Activated CD4-positive, CD25-positive, alpha-beta regulatory T cell treated with anti-CD3 and anti-CD28 coated beads, Interleukin-2, amount 50 U/mL, for 16 hours (primary cell): ENCODE data around the gene SOX4.
"Not testable (repeated sequence)": the region's sequence is repeated elsewhere in the genome, so short reads cannot be mapped to it uniquely, and the experiment has no call there.

Source experiments
- DNase-seq: peaks from one replicate; pipeline ENCODE4 v3.0.0-alpha.2; 2020; ENCODE audit warnings: low read depth, low spot score

SOX4 gene

GRCh38 chr6:21593412-21593926 is at the start of gene SOX4:
Gene SOX4 (plus strand): TSS chr6:21593751. CDS start chr6:21594535, 784 bp downstream.
- no peak for DNase-seq

- not testable (repeated sequence) for DNase-seq
Measured at GRCh38 chr6:21552286-21552685, 41.3 kb upstream of the SOX4 start.

GRCh38 chr6:21554286-21554685 is 39.3 kb upstream of the SOX4 start:
- no peak for DNase-seq

GRCh38 chr6:21555197-21555596 is 38.4 kb upstream of the SOX4 start:
- no peak for DNase-seq

GRCh38 chr6:21556511-21556910 is 37.0 kb upstream of the SOX4 start:
- no peak for DNase-seq

GRCh38 chr6:21556968-21557721 is 36.4 kb upstream of the SOX4 start:
- no peak for DNase-seq

GRCh38 chr6:21559238-21559637 is 34.3 kb upstream of the SOX4 start:
- no peak for DNase-seq

- DNase-seq: no peak
Measured at GRCh38 chr6:21560249-21560648, 33.3 kb upstream of the SOX4 start.

GRCh38 chr6:21565431-21565830 is 28.1 kb upstream of the SOX4 start:
- DNase-seq: no peak

GRCh38 chr6:21578523-21578922 is 15.0 kb upstream of the SOX4 start:
- no peak for DNase-seq

- DNase-seq: no peak
Measured at GRCh38 chr6:21582651-21583050, 10.9 kb upstream of the SOX4 start.

- DNase-seq: no peak
Measured at GRCh38 chr6:21586300-21586699, 7.3 kb upstream of the SOX4 start.

GRCh38 chr6:21586740-21587178 is 6.8 kb upstream of the SOX4 start:
- no peak for DNase-seq

GRCh38 chr6:21587179-21587960 is 6.2 kb upstream of the SOX4 start:
- no peak for DNase-seq

- DNase-seq: no peak
Measured at GRCh38 chr6:21587961-21588480, 5.5 kb upstream of the SOX4 start.

- DNase-seq: no peak
Measured at GRCh38 chr6:21588481-21589351, 4.8 kb upstream of the SOX4 start.

- DNase-seq: peak; percentile 50
Measured at GRCh38 chr6:21589352-21590345, 3.9 kb upstream of the SOX4 start.

- no peak for DNase-seq
Measured at GRCh38 chr6:21590346-21590745, 3.2 kb upstream of the SOX4 start.

- no peak for DNase-seq
Measured at GRCh38 chr6:21591446-21591845, 2.1 kb upstream of the SOX4 start.

GRCh38 chr6:21592953-21593352 is 598 bp upstream of the SOX4 start:
- DNase-seq: no peak
